H4 (cell line): Measurements from ENCODE around the gene KCNIP1. TPM values are rescaled to one million over a fixed set of nuclear protein-coding genes. Genes with fewer than 3 reads are reported as not detected.
"Not testable (repeated sequence)": the region's sequence is repeated elsewhere in the genome, so short reads cannot be mapped to it uniquely, and the experiment has no call there.

Experiments
- DNase-seq: peaks from one replicate; pipeline ENCODE4 v3.0.0-alpha.2; 2015; ENCODE audit warnings: low spot score
- total RNA-seq: library from RNA; depleted of rRNA; stranded (reverse); fragments of >200 nt; shearing (Covaris generic); gene quantifications from 2 replicates; pipeline ENCODE4 v1.2.3, GENCODE V29; 2014

Gene KCNIP1
- total RNA-seq, 1 experiment from 2014 or later: not detected

DNA sequence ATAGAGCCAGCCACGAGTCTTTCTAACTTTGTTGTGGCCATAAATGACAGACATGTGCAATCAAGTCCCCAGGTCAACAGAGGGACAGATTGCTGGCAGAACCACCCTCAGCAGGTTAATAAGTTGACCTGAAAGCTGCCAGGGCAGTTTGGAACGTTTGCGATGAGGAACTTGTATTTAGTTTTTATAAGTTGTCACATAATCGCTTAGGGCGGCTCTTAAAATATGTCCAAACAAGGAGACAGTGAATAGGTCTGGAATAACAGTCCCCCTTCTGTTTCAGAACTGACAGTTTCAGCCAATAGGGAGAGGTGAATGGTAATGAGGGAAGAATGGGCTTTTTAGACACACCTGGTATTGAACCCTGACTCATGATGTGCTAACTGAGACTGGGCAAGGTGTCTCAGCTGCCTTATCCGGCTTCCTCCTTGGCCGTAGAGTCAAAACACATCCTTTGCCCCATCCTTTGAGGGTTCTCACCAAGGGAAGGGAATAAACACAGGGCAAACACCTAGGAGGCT is 246.2 kb downstream of the KCNIP1 start:
- DNase-seq: no peak

DNA sequence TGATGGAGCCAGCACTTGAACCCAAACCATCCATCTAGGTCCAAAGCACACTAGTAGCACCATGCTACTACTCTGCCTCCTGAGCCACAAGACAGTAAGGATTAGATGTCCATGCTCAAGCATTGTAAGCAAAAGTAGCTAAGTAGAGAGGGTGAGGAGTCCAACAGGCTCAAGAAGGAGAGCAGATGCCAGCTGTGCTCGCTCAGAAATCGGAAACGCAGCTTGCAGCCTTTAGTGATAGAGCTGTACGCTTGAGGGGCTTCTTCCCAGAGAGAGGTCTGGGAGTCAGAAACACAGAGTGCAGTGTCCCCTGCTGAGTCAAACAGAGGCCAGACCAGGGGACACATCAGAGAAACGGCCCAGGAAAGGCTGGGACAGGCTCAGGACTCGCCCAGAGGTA is 247.0 kb downstream of the KCNIP1 start:
- no peak for DNase-seq

DNA sequence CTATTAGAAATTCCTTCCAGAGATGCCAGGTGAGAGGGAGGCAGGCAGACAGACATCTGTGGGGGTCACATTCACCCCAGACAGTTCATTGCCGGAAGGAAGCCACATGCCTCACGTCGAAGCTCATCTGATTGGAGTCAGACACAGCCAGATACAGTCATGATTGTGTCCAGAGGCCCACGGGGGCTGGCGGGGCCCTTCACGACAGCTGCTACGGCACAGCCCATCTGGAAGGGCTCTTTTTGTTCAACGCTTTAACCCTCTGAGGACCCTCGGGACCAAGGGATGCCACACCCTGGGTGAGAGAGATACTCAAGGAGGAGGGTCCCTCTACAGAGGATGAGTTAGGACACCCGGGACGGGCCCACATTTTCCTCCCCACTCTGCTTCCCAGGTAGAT is 247.8 kb downstream of the KCNIP1 start:
- DNase-seq: no peak

DNA sequence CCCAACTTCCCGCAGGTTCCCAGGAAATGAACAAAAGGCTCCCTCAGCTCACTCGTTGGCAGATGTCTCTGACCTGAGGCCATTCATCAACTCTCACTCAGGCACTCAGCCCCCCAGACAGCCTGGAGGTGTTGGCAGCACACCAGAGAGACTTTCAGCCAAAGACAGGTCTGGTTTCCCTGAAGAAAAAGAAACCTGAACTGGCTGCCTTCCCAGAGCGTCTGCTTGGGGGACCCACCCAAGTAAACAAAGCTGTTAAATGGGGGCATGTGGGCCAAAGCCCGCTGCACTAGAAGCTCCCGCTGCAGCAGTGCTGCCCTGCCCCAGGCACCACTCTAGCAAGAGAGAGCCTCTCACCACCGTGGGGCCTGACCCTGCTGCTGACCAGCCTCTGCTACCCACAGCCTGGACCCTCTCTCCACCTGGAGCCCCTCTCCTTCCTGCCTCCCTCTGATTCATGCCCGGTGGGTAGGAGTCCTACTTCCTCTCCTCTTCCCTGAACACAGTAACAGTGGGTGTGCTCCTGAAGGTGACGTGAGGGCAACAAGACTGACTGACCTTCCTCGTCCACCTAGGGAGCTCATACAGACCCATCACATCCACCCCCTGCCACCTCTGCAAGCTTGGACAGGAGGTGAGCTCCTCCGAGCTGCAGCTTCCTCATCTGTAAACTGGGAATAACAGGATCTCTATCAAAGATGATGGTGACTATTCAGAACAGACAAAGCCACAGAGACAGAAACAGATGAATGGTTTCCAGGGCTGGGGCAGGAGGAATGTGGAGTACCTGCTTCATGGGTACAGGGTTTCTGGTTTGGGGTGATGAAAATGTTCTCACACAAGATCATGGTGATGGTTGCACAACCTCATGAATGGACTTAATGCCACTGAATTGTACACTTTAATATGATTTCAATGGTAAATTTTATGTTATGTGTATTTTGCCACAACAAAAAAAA is 248.7 kb downstream of the KCNIP1 start:
- no peak for DNase-seq

DNA sequence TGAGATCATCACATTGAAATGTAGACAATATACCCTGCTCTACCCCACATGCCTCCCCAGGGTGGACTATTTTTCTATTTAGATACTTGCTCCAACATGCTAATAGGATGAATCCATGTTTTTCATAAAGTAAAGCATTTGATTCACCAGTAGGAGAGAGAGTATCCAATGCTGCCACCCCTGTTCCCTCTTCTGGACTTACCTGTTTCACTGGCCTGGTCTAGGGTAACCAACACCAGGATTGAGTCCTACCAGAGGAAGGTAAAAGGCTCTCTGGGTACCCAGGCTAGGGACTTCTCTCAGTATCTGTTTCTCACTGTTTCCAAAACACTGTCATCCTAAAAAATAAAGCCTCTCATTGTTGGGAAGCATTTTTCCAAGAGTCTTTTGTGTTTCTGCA is 249.5 kb downstream of the KCNIP1 start:
- DNase-seq: no peak

DNA sequence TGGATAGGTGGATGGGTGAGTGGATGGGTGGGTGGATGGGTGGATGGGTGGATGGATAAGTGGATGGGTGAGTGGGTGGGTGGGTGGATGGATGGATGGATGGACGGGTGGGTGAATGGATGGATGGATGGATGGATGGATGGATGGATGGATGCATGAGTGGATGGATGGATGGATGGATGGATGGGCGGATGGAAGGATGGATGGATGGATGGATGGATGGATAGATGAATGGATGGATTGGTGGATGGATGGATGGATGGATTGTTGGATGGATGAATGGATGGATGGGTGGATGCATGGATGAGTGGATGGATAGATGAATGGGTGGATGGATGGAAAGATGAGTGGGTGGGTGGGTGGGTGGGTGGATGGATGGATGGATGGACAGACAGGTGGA is 250.7 kb downstream of the KCNIP1 start:
- not testable (repeated sequence) for DNase-seq

DNA sequence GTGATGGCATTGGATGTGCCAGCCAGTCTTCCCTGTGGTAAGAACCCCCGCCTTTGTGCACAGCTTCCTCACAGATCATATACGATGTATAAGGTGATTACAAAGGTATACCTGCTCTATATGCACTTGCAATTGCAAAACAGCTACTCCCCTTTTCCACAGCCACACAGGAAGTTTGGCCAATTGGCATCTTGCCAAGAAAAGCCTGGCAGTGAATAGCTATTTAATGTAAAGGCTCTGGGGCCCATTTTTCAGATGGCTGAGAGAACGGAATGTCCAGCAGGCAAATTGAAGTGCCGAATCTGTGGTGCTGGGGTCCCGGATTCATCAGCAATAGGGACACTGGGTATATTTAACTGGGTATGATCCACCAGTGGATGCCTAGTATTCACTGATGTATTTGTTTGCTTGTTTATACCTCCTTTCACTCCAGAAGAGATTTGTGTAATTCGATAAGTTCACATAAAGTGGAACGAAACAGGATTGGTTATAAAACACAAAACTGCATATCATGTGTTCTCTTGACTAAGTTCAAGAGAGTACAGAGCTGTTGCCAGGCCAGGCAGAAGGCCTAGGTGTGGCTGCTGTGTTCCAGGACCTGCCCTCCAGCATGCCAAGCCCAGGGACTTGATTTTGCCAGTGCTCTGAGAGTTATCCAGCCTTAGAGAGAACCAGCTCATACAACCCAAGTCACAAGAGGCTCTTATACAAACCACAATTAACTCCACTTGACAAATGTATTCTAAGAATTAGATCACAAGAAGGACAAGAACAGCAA is 252.0 kb downstream of the KCNIP1 start:
- DNase-seq: no peak

DNA sequence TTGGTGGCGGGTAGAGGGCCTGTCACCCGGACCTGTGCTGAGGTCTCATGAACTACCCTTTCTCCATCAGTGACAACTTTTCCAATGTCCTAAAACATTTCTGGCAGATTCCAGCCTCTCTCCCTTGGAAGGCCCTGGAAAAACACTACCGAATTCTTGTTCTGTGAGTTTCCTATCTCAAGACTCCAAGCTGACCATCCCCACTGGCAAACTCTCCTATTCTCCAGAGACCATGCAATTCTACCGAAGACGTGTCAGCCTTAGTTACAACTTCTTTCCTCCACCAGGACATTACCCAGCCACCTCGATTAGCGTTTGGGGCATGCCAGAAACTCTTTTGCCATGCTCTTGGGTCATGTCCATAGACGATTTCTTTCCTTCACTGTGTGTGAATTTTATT is 252.9 kb downstream of the KCNIP1 start:
- no peak for DNase-seq

DNA sequence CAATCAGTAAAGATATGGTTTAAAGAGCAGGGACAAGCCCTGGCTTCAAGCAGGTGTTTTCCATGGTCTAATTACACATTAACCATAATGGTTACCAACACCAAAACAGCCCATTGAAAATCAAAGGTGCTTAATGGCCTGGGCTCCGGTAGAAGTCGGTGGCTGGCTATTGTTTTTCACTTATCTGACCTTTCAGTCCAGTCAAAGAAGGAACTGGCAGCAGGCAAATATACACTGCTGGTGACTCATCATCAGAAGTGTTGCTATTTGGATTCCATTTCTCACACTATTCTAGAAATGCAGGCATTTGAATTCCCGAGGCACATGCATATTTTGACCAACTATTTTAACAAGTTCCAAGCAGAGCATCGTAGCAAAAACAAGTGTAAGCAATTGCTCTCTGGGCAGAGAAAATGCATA is 253.4 kb downstream of the KCNIP1 start:
- no peak for DNase-seq

DNA sequence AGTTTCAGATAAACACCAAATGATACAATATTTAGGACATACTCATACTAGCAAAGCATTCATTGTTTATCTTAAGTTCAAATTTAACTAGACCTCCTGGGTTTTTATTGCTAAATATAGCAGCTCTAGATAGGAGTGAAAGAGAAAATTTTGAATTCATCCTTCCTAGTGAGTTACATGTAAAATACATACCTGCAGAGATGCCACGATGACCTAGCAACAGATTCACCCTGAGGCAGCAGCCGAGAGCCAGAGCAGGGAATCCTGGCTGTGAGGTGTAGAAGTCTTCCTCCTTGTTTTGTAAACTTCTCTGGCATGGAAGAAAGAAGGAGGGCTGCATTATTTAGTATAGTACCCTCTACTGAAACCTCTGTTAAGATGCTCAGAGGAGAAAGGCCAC is 253.8 kb downstream of the KCNIP1 start:
- no peak for DNase-seq

DNA sequence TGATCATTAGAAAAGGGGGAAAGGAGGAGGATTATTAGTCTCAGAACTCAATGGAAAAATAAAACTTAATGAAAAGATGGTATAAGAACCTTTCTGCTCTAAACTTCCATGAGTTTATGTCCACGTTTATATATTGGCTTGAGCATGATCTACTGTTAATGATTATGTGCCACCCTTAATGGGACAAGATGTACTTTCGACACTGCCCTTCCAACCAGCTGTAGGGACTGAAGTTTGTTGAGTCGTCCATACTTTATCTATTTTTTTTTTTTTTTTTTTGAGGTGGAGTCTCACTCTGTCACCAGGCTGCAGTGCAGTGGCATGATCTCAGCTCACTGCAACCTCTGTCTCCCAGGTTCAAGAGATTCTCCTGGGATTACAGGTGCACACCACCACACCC is 254.7 kb downstream of the KCNIP1 start:
- DNase-seq: no peak

DNA sequence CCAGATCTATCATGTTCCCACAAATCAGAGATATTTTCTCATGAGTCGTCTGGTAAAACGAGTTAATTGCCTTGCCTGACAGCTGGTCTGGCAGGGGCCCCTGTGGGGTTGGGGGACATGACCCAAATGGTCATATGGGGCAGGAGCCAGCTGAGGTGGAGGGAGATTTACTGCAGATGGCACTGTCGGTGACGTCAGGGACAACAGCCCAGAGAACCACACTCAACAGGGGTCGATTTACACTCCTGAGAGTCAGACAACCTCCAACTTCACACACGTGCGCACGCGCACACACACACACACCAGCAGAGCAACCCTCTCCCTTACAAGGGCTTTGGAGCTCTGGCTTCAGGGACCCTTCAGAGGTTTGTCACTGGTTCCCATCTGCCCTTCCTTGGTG is 256.3 kb downstream of the KCNIP1 start:
- no peak for DNase-seq

DNA sequence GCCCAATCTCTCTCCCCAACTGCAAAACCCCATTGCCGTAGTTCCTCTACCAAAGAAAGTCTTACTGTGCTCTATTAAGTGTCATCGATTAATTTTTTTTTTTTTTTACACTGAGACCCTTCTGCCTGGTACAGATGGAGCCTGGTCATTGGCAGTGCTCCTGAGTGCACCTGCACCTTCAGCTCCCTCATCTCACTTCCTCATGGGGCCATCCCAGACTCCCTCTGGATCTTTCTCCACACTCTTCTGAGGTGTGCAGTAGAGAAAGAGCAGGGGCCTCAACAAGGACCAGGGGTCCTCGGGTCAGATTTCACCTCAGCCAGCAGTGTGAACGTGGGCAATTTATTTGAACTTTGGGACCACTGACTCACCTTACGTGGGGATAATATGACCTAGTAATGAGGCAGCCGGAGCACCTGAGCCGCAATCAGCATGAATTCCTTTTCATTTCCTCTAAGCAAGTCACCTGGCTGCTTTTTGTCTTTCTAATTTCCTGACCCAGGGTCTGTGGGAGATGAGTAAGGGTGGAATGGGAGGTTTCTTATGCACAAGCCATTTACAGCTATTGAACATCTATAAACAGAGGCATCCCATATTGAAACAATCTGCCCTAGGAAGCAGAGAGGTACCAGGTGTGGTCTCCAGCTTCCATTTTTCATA is 257.4 kb downstream of the KCNIP1 start:
- DNase-seq: no peak

DNA sequence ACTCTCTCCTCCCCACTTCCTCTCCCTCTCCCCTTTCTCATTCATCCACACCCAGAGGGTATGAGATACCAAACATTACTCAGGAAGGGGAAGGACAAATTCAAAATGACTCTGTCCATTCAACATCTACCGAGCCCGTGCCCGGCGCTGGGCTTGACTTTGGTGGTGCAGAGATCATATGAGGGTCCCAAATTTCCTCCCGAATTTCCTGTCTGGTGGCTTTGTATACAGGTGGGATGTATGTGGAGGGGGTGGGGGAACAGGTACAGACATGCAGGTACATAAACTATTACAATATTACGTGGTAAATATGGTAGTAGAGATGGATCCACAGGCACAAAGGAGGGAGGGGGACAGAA is 257.9 kb downstream of the KCNIP1 start:
- no peak for DNase-seq

DNA sequence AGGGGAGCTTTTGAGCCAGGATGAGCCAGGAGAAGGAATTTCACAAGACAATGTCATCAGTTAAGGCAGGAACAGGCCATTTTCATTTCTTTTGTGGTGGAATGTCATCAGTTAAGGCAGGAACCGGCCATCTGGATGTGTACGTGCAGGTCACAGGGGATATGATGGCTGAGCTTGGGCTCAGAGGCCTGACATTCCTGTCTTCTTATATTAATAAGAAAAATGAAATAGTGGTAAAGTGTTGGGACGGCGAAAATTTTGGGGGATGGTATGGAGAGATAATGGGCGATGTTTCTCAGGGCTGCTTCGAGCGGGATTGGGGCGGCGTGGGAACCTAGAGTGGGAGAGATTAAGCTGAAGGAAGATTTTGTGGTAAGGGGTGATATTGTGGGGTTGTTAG is 258.5 kb downstream of the KCNIP1 start:
- DNase-seq: not testable (repeated sequence)

DNA sequence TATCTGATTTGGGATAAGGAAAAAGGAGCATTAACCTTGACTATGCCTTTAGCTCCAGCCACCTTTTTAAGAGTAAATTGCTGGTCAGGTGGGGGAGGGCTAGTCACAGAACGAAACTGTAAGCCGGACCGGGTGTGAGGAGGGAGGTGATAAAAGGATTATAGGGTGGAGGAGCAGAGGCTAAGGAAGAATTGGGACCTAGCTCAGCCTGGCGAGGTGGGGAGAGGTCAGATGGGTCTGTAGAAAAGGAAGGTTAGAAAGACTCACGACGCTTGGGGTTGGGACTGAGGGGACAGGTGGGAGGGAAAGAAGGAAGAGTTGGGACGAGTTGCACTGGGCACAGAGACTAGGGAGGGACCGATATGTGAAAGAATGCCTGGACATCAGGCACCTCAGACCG is 262.0 kb downstream of the KCNIP1 start:
- DNase-seq: not testable (repeated sequence)

DNA sequence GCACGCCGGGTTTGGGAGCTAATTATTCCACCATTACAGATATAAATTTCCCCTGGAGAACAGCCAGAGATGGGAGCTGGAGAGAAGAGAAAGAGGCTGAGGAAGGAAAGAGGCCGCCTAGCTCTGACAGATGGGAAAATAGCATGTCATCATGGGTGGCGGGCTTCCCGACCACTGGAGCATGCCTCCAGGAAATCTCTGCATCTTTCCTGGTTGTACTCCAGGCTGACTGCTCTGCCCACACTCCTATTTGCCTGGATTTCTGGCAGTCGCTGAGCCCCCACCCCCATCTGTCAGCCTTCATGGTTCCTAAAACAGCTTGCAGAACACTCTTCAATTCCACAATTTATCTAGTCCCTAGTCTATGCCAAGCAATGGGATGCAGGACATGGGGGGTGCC is 265.4 kb downstream of the KCNIP1 start:
- no peak for DNase-seq

DNA sequence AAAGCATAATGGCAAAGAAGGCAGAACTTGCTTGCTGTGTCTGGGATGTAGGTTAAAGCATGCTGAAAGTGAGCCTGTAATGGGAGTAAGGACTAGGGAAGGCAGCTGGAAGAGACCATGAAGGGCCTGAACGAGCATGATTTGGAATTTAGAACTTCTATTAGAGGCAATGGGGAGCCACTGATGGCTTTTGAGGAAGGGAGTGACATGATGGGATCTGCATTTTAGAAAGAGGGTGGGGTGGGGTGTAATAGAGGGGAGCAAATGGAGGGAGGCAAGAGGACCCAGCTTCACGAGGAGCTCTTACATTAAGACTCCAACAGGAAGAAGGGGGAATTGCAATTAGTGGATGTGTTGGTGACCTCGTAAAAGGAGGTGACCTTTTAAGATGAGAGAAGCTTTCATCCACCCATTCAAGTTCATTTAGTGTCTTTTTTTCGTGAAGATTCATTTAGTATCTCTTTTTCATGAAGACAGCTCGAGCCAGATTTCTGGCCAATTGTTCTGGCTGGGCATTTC is 266.1 kb downstream of the KCNIP1 start:
- DNase-seq: no peak

DNA sequence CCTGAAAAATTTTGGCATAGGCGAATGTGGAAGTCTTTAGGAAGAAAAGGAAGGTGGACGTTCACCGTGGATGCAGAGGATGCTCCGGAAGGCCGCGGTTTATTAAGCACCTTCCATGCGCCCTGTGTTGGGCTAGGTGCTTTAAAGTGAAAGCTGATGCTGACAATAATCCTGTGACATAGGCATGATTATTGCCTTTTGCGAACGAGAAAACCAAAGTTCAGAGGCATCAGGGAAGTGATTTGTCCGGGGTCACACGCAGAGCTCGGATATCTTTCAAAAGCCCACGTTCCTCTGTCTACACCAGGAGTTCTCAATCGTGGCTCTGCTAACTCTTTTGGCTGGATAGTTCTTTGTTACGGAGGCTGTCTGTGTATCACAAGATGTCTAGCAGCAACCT is 267.7 kb downstream of the KCNIP1 start:
- DNase-seq: no peak

DNA sequence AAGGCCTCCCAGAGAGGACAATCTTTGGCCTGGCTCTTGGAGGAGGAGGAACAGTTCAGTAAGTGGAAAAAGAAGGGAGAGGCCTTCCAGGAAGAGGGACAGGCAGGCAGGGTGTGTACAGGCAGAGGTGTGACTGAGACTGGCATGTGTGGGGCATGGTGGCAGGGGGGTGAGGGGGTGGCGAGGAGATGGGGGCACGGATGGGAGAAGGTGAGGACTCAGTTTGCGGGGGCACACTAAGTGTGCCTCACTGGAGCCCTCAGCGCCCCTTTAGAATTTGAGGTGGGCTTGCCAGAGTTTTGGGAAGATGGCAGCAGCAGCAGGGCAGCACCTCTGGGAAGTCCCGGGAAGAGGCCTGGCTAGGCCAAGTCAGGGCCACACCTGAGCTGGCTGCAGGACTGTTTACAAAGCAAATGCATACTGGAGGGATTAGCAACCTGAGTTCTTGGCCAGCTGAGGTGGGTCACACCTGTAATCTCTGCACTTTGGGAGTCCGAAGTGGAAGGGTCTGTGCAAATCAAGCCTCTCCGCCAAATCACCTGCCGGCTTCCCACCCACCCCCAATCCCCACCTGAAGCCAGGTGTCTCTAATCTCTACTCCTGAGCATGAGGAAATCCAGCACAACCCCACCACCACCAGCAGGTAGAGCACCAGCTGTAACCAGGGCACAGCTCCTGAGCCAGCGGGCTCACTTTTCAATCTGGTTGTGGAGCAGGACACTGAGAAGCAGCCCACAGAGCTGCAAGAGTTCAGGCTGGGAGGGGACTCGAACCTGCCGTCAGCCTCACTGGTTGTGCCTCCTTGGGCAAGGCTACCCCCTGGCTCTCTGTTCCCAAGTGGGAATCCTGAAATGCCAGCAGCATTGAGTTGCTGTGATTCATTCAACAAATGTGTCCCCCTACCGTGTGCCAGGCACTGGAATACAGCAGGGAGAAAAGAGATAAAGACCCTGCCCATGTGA is 269.5 kb downstream of the KCNIP1 start:
- no peak for DNase-seq

DNA sequence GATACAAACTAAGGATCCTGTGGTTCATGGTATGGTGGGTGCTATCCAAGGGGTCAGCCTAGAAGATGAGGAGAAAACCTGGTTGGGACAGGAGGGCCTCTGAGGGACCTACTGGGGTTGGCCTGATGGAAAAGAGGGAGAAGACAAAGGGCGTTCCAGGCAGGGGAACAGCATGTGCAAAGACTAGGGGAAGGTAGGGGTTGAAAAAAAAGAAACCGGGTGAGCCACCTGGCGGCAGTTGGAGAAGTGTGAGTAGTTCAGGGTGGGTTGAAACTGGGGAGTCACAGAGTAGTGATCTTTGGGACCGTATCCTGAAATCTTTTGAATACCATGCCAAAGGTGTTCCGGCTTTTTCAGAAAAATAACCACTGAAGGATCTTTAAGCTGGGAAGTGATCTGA is 271.0 kb downstream of the KCNIP1 start:
- DNase-seq: no peak
